ENCODE measurements around the gene HIC1. TPM values are rescaled to one million over a fixed set of nuclear protein-coding genes. Genes with fewer than 3 reads are reported as not detected.
A peak's percentile ranks its signal among the peaks of the same experiment; 100 is the strongest.

Gene HIC1
- total RNA-seq, 4 donors from 2014 or later: 6.8 to 40.4 (median 12.8) TPM

- TF ChIP-seq, protein P1, sequence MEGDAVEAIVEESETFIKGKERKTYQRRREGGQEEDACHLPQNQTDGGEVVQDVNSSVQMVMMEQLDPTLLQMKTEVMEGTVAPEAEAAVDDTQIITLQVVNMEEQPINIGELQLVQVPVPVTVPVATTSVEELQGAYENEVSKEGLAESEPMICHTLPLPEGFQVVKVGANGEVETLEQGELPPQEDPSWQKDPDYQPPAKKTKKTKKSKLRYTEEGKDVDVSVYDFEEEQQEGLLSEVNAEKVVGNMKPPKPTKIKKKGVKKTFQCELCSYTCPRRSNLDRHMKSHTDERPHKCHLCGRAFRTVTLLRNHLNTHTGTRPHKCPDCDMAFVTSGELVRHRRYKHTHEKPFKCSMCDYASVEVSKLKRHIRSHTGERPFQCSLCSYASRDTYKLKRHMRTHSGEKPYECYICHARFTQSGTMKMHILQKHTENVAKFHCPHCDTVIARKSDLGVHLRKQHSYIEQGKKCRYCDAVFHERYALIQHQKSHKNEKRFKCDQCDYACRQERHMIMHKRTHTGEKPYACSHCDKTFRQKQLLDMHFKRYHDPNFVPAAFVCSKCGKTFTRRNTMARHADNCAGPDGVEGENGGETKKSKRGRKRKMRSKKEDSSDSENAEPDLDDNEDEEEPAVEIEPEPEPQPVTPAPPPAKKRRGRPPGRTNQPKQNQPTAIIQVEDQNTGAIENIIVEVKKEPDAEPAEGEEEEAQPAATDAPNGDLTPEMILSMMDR (IDR thresholded peaks at IDR 0.05): no peak
- no peak for TF ChIP-seq POLR2A (IDR thresholded peaks at IDR 0.05)
- Histone ChIP-seq H3K27ac (peak overlapping the region; percentile 38 to 72 (median 66)), H3K27me3 (no peaks in the 10 kb centered on the region), H3K9me3 (no peaks in the 10 kb centered on the region), H3K36me3 (peaks cover 0 to 25% (median 0%) of the 10 kb centered on the region in 3 donors), H3K4me3 (no peak overlapping the region), H3K4me1 (peaks cover 0 to 18% (median 0%) of the 10 kb centered on the region in 4 donors)
- peak in 1 of 3 donors; percentile 43 for DNase-seq
These were observed 21.4 kb downstream of the HIC1 start for GRCh38 chr17:2076087-2076984.

- TF ChIP-seq, protein P1 (IDR thresholded peaks at IDR 0.05): no peak
- DNase-seq: no peak
- Histone ChIP-seq H3K27ac (peak overlapping the region; percentile 38 to 72 (median 66)), H3K36me3 (peaks cover 0 to 28% (median 0%) of the 10 kb centered on the region in 3 donors), H3K27me3 (no peaks in the 10 kb centered on the region), H3K4me3 (no peak overlapping the region), H3K9me3 (no peaks in the 10 kb centered on the region), H3K4me1 (peaks cover 0 to 24% (median 0%) of the 10 kb centered on the region in 4 donors)
These were observed 22.1 kb downstream of the HIC1 start for GRCh38 chr17:2077040-2077439.

GRCh38 chr17:2081564-2081963 lies 26.7 kb downstream of the HIC1 start:
- no peak for TF ChIP-seq POLR2A (IDR thresholded peaks at IDR 0.05)
- TF ChIP-seq, protein P1 (IDR thresholded peaks at IDR 0.05): no peak
- Histone ChIP-seq H3K27me3 (no peaks in the 10 kb centered on the region), H3K9me3 (no peaks in the 10 kb centered on the region), H3K27ac (peak overlapping the region; percentile 81 to 99 (median 89)), H3K4me1 (peaks cover 10 to 54% (median 20%) of the 10 kb centered on the region in 4 donors), H3K36me3 (peaks cover 0 to 28% (median 0%) of the 10 kb centered on the region in 3 donors), H3K4me3 (no peak overlapping the region)
- DNase-seq: no peak

DNA sequence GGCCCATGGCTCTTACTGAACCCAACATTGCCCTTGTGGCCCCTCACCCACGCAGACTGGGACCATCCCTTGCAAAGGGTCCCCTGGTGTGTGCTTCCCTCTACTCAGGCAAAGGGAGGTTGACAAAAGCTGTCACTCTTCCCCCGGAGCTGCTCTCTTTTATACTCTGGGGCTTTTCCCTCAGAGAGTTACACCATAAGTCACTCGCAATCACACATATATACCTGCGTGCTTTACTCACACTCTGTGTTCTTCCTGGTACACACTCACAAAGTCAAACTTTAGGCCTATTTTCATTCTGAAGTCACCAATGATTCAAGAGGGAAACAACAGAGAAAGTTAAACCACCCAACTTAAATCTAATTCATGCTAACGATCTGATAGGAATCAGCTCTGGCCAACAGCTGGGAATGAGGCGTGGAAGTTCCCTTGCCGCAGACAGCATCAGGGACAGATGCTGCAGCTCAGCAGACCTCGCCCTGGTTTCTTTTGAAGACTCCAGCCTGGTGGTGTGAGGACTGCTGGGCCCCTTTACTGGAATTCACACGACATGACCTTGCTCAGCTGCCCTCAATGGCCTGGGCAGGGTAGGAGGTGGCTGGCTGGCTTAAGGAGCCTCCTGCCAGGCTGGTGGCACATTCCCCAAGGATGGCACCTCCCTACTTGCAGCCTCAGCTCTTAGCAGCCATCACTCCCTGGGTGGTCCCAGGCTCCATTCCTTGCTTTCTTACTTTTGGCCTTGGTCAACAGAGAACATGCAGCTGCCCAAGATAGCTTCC lies 27.3 kb downstream of the HIC1 start:
- DNase-seq: no peak
- H3K4me1 ChIP-seq: peaks cover 10 to 58% (median 26%) of the 10 kb centered on the region in 4 donors
- peaks cover 0 to 28% (median 0%) of the 10 kb centered on the region in 3 donors for H3K36me3 ChIP-seq
- no peaks in the 10 kb centered on the region for H3K9me3 ChIP-seq
- TF ChIP-seq, protein P1 (IDR thresholded peaks at IDR 0.05): no peak
- no peak for TF ChIP-seq POLR2A (IDR thresholded peaks at IDR 0.05)
- H3K27me3 ChIP-seq: no peaks in the 10 kb centered on the region
- H3K27ac ChIP-seq: peak overlapping the region; percentile 81 to 99 (median 89)
- no peak overlapping the region for H3K4me3 ChIP-seq

DNA sequence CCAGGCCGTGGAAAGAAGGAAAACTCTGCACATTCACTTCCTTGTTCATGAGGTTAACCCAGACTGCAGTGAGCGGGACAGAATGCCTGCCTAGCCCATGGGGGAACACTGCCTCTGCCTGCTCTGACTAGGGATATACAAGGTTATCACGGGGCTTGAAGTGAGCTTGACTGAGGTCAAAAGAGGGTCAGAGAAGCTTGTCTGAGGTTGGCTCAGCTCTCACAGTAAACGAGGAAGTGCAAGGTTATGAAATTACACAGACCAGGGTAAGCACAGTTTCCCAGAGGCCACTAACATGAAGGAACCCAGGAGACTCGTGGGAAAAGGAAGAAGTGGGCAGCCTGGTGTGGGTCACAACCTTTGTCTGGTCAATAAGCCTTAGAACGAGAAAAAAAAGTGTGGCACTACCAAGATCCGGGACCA lies 28.7 kb downstream of the HIC1 start:
- Histone ChIP-seq H3K4me3 (no peak overlapping the region), H3K27me3 (no peaks in the 10 kb centered on the region), H3K36me3 (peaks cover 0 to 25% (median 0%) of the 10 kb centered on the region in 3 donors), H3K4me1 (peaks cover 10 to 72% (median 41%) of the 10 kb centered on the region in 4 donors), H3K9me3 (no peaks in the 10 kb centered on the region), H3K27ac (peak overlapping the region; percentile 81 to 99 (median 89))
- DNase-seq: peak in 2 of 3 donors; percentile 52 to 69
- TF ChIP-seq, protein P1 (IDR thresholded peaks at IDR 0.05): no peak
- TF ChIP-seq POLR2A (IDR thresholded peaks at IDR 0.05): no peak

Measured in Peyer's patch (tissue), 4 donors.